ENCODE measurements around the gene ARVCF. TPM values are rescaled to one million over a fixed set of nuclear protein-coding genes. Genes with fewer than 3 reads are reported as not detected.

ARVCF gene
- total RNA-seq, 1 experiment from 2014 or later = 3.8 TPM

DNA sequence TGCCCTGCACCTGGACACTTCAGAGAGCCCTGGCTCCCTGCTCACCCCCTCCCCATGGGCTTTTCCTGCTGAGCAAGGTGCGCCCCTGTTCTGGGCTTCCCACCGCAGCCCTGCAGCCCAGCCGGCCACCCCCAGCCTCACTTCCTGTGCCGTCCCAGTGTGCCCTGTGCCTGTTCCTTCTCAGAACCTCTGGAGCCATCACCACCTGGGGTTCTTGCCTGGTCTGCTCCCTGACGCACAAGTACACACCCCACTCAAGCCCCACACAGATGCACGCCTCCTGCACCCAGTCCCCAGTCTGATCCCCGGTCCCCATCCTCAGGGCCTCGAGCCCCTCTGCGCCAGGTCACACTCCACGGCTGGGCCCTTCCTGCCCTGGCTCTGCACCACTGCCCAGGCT, 39.5 kb upstream of the ARVCF start:
- Histone ChIP-seq H3K9me3 (no peaks in the 10 kb centered on the region), H3K27me3 (no peaks in the 10 kb centered on the region), H3K4me3 (no peak overlapping the region), H3K36me3 (no peaks in the 10 kb centered on the region; the same call in 1 of the 2 replicates)
- DNase-seq = no peak

DNA sequence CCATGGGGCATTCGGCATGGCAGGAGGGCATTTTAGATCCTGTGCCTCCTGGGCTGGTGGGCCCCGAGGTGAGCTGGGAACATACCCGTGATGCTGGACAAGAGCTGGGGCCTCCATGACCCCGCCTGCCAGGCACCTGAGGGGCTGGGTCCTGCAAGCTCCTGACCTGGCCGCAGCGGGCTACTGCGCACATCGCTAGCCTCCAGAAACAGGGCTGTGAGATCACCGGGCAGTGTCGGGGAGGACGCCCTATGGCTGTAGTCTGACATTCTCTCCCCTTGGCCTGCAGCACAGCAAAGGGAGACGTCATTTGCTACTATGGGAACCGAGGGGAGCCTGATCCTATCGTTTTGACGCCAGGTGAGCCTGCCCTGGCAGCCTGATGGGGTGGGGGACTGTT, 39.0 kb upstream of the ARVCF start:
- Histone ChIP-seq H3K4me3 (no peak overlapping the region), H3K27me3 (no peaks in the 10 kb centered on the region), H3K9me3 (no peaks in the 10 kb centered on the region), H3K36me3 (no peaks in the 10 kb centered on the region; the same call in 1 of the 2 replicates)
- DNase-seq = no peak

DNA sequence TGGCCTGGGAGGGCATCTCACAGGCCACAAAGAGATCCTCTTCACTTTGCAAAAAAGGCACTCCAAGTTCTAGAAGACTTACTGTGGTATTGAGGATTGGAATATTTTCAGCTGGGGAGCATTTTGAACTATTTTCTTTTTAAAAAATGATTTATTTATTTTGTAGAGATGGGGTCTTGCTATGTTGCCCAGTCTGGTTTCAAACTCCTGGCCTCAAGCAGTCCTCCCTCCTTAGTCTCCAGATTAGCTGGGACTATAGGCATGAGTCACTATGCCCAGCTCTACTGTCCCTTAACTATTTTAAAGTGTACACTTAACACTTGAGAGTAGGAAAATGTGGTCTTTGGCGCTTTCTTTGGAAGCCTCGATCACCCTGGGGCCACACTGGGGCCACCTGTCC, 38.5 kb upstream of the ARVCF start:
- H3K4me3 ChIP-seq = no peak overlapping the region
- DNase-seq = no peak
- no peaks in the 10 kb centered on the region for H3K9me3 ChIP-seq
- H3K36me3 ChIP-seq = no peaks in the 10 kb centered on the region; the same call in 1 of the 2 replicates
- no peaks in the 10 kb centered on the region for H3K27me3 ChIP-seq

DNA sequence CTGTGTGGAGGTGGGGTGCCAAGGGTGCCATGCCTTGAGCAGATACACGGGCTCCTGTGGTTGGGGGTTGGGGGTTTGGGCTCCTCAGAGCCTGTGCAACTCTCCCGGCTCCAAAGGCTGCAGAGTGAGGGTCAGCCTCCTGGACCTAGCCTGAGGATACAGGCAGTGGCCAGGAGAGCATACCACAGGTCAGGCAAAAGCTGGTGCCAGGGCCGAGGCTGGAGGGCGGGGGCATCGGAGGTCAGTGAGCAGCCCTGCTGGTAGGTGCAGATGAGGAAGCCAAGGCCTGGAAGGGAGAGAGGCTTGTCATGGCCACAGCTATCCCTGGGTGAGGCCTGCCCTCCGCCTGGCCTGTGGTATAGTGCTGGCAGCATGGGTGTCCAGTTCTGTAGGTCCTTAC, 37.9 kb upstream of the ARVCF start:
- Histone ChIP-seq H3K9me3 (no peaks in the 10 kb centered on the region), H3K27me3 (no peaks in the 10 kb centered on the region), H3K4me3 (no peak overlapping the region), H3K36me3 (peaks cover 3% of the 10 kb centered on the region)
- DNase-seq = no peak

DNA sequence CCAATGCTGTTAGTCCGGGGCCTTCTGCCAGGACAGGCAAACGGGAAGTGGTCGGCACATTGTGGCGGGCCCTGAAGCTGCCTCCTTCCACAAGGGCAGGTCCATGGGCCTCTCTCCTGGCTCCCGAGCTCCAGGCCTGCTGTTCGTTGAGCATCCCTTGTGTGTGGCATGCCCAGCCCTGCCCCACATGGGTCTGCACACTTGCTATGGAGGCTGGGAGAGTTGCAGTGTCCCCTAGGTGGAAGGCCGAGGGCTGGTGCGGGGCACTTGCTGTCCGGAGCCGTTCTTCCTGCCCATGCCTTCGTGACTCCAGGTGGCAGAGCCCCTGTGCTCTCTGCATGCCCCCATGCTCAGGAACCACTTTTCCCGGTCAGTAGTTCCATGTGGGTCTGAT, 37.4 kb upstream of the ARVCF start:
- no peak for DNase-seq
- H3K4me3 ChIP-seq = no peak overlapping the region
- H3K9me3 ChIP-seq = no peaks in the 10 kb centered on the region
- peaks cover 3% of the 10 kb centered on the region for H3K36me3 ChIP-seq
- no peaks in the 10 kb centered on the region for H3K27me3 ChIP-seq

DNA sequence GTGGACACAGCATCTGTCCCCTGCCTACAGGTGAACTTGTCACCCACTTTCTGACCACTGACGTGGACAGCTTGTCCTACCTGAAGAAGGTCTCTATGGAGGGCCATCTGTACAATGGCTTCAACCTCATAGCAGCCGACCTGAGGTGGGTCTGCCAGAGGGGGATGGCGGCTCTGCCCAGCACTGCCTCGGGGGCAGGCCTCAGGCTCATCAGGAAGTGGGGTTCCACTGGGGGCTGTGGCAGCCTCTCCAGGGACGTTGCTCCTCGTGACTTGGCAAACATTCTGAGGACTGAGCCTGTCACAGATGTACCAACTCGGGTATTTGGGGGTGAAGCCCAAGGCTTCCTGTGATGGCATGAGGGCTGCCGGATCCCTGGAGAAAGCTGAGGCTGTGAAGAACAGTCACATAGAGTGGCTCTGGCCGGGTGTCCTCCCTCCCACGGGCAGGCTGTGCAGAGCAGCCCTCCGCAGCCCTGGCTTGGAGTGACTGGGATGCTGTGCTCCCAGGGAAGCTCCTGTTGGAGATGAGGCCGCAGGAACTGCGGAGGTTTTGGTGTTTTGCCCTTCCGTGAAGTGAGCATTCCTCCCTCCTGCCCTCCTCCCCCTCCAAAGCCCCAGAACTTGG, 36.9 kb upstream of the ARVCF start:
- no peak for DNase-seq
- Histone ChIP-seq H3K27me3 (no peaks in the 10 kb centered on the region), H3K36me3 (peaks cover 3% of the 10 kb centered on the region)

DNA sequence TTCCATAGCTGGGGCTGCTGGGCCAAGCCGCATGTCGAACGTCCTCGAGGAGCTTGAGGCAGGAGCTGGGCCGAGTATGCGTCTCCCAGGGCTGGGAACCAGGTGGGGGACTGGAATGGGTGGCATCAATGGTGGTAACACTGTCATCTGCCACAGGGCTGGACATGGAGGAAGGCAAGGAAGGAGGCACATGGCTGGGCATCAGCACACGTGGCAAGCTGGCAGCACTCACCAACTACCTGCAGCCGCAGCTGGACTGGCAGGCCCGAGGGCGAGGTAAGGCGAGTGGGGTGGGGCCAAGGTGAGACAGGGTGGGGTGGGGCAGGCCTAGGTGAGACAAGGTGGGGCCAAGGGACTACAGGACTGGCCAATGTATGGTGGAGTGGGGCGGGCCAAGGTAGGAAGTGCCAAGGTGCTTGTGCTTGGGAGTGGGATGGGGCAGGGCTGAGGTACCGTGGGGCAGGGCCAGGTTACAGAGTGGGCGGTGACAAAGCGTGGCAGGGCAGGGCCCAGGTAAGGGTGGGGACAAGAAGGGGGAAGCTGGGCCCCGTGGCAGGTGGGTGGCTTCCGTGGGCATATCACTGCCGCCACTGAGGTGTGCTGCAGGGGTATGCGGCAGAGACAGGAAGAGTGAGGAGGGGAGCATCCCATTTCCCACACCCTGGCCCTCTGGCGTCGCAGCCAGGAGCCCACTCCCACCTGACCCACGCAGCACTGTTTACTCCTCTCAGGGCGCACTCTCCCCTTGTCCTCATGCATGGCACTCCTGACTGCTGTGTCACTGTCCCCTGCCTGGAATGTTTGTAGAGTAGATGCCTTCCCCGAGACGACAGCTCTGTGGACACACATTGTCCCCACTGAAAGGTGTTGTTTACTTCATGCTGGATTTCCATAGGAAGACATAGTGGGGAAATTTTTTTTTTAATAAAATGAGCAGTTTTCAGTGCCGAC, 36.0 kb upstream of the ARVCF start:
- Histone ChIP-seq H3K4me3 (no peak overlapping the region), H3K36me3 (peaks cover 7% of the 10 kb centered on the region), H3K27me3 (no peaks in the 10 kb centered on the region), H3K9me3 (no peaks in the 10 kb centered on the region)
- DNase-seq = no peak

More for the DNA sequence above, 36.9 kb upstream of the ARVCF start:
- Histone ChIP-seq H3K4me3 (no peak overlapping the region), H3K9me3 (no peaks in the 10 kb centered on the region)

DNA sequence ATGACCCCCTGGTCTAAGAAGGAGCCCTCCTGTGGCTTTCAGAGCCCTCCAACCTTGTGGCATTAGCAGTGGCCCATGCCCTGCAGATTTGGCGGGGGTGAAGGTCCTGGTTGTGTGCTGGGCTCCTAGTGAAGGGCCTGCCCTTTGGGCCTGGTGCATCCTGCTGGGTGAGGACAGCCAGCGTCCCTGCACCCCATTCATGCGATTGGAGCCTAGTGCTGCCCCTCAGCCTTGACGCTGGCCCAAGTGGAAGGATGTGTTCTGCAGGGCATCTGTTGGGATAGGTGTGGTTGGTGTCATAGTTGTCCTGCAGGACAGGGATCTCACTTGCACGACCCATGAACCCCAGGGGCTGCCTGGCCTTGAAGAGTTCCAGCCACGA, 35.3 kb upstream of the ARVCF start:
- no peak for DNase-seq
- no peaks in the 10 kb centered on the region for H3K27me3 ChIP-seq
- H3K4me3 ChIP-seq = no peak overlapping the region
- no peaks in the 10 kb centered on the region for H3K9me3 ChIP-seq
- H3K36me3 ChIP-seq = peaks cover 11% of the 10 kb centered on the region

DNA sequence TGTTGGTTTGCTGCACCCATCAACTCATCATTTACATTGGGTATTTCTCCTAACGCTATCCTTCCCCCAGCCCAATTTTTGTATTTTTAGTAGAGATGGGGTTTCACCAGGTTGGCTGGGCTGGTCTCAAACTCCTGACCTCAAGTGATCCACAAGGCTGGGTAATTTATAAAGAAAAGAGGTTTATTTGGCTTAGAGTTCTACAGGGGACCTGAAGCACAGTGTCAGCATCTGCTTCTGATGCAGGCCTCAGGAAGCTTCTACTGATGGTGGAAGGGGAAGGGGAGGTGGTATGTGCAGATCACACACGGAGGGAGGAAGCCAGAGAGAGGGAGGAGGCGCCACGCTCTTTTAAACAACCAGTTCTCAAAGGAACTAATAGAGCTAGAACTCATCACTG, 30.1 kb upstream of the ARVCF start:
- Histone ChIP-seq H3K4me3 (no peak overlapping the region), H3K9me3 (no peaks in the 10 kb centered on the region), H3K27me3 (no peaks in the 10 kb centered on the region), H3K36me3 (peaks cover 15% of the 10 kb centered on the region)
- DNase-seq = no peak

DNA sequence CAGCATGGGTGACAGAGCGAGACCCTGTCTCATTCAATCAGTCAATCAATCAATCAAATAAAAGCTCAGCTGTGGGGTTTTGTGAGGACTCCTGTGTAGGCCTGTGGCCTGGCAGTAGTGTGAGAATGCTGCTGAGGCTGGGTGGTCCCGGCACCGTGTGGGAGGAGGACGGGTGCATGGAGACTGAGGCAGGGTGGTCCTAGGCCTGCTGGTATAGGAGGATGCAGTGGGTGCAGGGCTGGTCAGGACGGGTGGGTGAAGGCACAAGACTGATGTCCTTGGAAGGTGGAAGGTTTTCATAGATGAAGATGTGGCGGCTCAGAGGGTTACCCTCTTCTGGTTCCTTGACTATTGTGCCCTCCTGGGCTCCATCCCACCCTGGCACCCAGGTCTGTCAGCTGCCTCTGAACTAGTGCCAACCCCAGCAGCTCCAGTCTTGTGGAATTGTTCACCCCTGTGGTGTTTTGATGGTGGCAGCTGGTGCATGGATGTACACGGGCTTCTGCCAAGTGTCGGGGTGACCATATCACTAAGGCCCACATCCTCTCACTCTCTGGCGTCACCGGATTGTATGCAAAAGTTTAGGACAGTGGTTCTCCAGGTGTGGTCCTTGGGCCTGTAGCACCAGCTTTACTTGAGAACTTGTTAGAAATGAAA, 28.0 kb upstream of the ARVCF start:
- no peak for DNase-seq
- Histone ChIP-seq H3K9me3 (no peaks in the 10 kb centered on the region), H3K4me3 (no peak overlapping the region)

DNA sequence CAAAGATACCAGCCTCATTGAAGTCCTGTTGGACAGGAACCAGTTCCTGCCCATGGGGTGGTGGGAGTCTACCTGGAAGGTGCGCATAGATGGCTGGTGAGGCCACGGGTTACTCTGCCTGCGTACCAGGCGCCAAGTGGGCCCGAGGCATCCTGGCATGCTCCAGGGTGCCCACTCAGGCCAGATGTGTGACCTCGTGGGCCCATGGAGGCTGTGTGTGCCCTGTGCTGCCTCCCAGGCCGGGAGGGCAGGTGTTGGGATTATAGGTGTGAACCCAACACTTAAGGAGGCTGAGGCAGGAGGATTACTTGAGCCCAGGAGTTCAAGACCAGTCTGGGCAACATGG, 27.3 kb upstream of the ARVCF start:
- no peak overlapping the region for H3K4me3 ChIP-seq
- no peak for DNase-seq
- peaks cover 12% of the 10 kb centered on the region for H3K36me3 ChIP-seq
- H3K9me3 ChIP-seq = no peaks in the 10 kb centered on the region
- no peaks in the 10 kb centered on the region for H3K27me3 ChIP-seq

More for the DNA sequence above, 28.0 kb upstream of the ARVCF start:
- Histone ChIP-seq H3K27me3 (no peaks in the 10 kb centered on the region), H3K36me3 (peaks cover 14% of the 10 kb centered on the region)

DNA sequence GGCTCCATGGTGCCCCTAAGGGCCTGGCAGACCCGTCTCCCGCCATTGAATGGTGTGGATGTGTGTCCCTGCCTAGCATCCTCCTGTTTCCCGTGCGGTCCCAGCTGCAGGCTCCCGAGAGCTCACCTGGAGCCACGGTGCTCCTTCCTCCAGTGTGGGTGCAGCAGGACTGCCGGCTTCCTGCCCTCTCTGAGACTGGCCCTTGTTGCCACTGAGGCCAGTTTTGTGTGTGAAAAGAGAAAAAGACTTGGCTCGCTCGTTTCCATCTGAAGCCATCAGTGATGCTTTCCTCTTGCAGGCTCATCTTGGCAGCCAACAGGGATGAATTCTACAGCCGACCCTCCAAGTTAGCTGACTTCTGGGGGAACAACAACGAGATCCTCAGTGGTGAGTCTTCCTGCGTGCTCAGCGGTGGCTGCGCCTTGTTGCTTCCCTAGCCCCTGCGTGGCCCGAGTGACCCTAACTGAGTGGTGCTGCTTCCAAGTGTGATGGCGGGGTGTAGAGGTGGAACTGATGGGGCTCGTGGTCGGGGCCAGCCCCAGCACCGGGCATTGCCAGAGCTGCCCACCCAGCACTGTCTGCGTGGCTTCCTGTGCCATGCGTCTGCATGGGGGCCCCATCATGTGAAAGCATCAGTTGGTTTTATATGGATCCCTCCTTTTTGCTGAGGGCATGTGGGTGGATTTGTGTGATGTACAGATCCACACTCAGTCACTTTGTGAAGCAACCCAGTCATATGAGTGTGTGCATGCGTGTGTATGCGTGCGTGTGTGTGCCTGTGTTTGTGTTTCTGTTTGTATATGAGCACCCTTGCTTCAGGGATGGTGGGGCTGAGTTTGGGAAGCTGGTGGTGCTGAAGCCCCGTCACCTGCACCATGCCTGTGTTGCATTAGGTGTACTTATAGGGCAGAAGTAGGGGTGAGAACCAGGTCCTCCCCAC, 26.7 kb upstream of the ARVCF start:
- H3K9me3 ChIP-seq = no peaks in the 10 kb centered on the region
- H3K36me3 ChIP-seq = peaks cover 12% of the 10 kb centered on the region
- no peak for DNase-seq
- no peaks in the 10 kb centered on the region for H3K27me3 ChIP-seq
- no peak overlapping the region for H3K4me3 ChIP-seq

DNA sequence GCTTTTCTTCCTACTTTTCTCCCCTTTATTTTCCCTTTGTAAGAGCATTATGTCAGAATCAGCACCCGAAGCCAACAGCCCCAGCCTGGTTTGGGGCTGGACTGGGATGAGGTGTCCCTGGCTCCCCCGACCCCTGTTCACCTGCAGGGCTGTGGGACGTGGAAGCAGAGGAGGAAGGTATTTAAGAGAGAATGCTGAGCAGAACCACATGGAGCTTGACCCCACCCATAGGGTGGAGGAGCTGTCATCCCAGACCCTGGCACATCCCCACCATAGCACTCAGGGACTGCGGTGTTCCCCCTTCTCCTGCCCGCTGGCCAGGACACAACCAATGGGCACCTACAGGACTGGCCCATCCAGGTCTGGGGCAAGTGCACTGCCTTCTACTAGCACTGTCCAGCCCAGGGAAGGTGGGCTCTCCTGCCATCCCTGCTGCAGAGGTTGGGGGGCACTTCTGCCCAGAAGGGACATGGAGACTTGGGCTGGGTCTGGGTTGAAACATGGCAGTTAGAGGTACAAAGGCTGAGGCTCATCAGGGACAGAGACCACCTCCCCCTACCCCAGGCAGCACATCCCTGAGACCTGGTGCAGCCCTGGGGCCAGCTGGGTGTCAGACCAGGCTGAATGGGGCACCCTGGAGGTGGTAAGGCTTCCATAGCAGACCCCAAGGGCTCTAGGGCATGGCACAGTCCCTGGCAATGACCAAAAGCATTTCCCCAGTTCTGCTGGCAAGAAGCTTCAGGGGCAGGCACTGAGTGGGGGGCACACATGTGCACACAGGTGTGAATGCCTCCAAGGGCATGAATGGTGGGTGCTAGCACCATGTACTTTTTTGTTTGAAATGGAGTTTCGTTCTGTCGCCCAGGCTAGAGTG, 23.9 kb upstream of the ARVCF start:
- no peaks in the 10 kb centered on the region for H3K36me3 ChIP-seq
- no peak for DNase-seq
- H3K9me3 ChIP-seq = no peaks in the 10 kb centered on the region
- no peak overlapping the region for H3K4me3 ChIP-seq
- no peaks in the 10 kb centered on the region for H3K27me3 ChIP-seq

DNA sequence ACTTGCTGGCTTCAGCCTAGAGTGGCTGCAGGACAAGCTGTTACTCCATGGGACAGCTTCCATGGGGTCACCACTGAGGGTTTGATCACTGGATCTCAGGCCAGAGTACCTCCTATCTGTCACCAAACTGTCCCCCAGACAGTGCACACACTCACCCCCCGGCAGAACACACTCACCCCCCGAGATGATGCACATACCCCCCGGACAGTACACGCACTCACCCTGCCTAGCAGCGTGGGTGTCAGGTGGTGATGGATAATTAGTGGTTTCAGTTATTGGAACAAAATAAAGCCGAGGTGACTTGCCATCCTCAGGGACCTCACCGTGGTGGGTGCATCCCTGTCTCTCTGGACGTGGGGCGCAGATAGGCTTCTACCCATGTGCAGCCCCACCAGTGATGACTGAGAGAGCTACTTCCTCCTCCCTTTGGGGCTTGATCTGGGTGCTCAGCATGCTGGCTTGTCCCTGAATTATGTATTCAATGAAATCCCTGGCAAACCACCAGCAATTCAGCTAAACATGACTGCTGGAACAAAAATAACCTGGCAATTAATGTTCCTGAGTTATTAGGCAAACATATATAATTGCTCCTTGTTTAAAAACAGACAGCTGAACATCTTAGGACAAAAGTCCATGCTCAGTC, 23.2 kb upstream of the ARVCF start:
- H3K27me3 ChIP-seq = no peaks in the 10 kb centered on the region
- no peaks in the 10 kb centered on the region for H3K9me3 ChIP-seq
- H3K36me3 ChIP-seq = no peaks in the 10 kb centered on the region
- no peak for DNase-seq
- no peak overlapping the region for H3K4me3 ChIP-seq

DNA sequence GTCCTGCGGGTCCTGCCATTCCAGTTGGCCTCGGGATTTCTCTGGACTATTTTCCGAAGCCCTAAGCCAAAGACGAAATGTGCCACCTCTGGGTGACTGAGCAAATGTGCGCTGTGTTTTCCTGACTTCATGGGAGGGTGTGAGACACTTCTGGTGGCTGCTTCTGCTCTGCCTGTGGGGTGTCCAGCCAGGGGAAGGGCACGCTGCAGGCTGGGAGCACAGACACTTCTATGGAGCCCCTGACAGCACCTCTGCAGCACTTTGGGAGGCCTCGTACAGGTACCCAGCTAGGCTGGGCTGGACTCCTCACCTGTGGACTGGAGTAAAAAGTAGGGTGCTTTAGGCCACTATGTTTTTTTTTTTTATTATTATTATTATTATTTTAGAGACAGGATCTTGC, 22.0 kb upstream of the ARVCF start:
- Histone ChIP-seq H3K9me3 (no peaks in the 10 kb centered on the region), H3K27me3 (no peaks in the 10 kb centered on the region), H3K36me3 (no peaks in the 10 kb centered on the region; the same call in 1 of the 2 replicates), H3K4me3 (no peak overlapping the region)
- no peak for DNase-seq
